Uterus (tissue), 2 donors: ENCODE data around the gene CSDE1.

Experiments used
- CTCF ChIP-seq, 4 experiments: fragments of 200-600 bp in 2 of 4; fragments of 450-650 bp in 2 of 4; sonication (generic) in 2 of 4; IDR thresholded peaks; one replicate each; pipeline ENCODE4 v1.5.1; 2016 to 2019; ENCODE audit warnings: antibody characterized with exemption in 4 of 4, mild to moderate bottlenecking in 2 of 4, moderate library complexity in 1 of 4
- POLR2A ChIP-seq, 2 donors: fragments of 450-650 bp; IDR thresholded peaks; one replicate each; pipeline ENCODE4 v1.6.1; 2016; ENCODE audit warnings: antibody characterized with exemption in 2 of 2, mild to moderate bottlenecking in 1 of 2, moderate library complexity in 1 of 2

- peak in 3 of 4 experiments; percentile 15 to 36 (median 20) for TF ChIP-seq CTCF (IDR thresholded peaks at IDR 0.05)
- TF ChIP-seq POLR2A (IDR thresholded peaks at IDR 0.05), result peak; percentile 55 to 71
Observed at GRCh38 chr1:114670083-114671010, 87.4 kb downstream of the CSDE1 start.
